ENCODE measurements around the gene TTC13.

DNA sequence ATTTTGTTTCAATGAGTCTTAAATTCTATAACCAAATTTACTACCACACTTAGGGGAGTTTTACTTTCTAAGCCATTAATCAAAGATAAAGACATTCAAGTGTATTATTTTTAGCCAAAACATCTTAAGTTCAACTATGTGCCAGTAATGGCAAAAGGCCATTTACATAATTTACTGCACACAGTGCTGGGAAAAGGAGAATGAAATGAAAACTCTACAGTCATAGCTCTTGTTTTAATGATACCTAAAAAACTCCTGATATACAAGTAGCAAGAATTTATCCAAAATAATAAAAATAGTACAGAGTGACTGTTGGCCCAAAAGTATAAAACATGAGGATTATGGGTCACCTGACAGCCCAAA, 67.9 kb downstream of the TTC13 start:
- TF ChIP-seq, protein P1, sequence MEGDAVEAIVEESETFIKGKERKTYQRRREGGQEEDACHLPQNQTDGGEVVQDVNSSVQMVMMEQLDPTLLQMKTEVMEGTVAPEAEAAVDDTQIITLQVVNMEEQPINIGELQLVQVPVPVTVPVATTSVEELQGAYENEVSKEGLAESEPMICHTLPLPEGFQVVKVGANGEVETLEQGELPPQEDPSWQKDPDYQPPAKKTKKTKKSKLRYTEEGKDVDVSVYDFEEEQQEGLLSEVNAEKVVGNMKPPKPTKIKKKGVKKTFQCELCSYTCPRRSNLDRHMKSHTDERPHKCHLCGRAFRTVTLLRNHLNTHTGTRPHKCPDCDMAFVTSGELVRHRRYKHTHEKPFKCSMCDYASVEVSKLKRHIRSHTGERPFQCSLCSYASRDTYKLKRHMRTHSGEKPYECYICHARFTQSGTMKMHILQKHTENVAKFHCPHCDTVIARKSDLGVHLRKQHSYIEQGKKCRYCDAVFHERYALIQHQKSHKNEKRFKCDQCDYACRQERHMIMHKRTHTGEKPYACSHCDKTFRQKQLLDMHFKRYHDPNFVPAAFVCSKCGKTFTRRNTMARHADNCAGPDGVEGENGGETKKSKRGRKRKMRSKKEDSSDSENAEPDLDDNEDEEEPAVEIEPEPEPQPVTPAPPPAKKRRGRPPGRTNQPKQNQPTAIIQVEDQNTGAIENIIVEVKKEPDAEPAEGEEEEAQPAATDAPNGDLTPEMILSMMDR (IDR thresholded peaks at IDR 0.05) = no peak
- no peak for TF ChIP-seq POLR2A (IDR thresholded peaks at IDR 0.05)

Data from adrenal gland (tissue), 5 donors.